Measurements from ENCODE around the gene CDH4. TPM values are rescaled to one million over a fixed set of nuclear protein-coding genes. Genes with fewer than 3 reads are reported as not detected.
"Not testable (repeated sequence)": the region's sequence is repeated elsewhere in the genome, so short reads cannot be mapped to it uniquely, and the experiment has no call there.

The CDH4 gene
- total RNA-seq, 6 donors from 2014 or later: 0.20 to 1.0 (median 0.40) TPM; not detected in 1

DNA sequence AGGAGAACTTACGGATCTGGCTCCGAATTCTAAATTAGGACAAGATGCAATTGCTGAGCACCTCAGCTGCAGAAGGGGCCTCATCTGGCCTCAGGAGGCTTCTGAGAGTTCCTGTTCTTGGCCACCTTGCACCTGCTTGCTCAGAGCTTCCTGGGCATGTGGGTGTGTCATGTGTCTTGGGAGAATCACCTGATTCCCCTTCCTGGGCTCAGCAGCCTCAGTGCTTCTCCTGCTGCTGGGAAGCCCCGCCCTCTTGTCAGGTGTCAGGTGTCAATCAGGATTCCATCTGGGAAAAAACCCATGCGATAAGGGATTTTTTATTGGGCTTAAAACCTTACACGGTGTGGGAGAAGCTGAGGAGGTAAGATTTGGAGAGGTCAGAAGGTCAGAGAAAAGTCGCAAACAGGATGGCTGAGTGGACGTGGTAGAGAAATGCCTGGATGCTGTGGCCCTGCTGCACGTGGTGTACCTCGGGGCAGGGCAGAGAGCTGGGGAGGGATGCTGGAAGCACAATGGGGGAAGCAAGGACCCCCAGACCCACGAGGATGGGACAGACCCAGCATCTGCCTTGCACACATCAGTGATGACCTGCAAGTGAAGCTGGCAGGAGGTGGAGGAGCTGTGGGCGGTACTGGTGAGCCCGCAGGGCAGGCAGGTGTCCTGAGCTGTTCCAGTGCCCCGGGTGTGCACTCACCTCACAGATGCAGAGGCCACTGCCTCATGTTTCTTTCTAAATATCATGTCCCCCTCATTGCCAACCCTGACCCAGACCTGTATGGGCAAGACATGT lies 170.8 kb downstream of the CDH4 start:
- DNase-seq: no peak

DNA sequence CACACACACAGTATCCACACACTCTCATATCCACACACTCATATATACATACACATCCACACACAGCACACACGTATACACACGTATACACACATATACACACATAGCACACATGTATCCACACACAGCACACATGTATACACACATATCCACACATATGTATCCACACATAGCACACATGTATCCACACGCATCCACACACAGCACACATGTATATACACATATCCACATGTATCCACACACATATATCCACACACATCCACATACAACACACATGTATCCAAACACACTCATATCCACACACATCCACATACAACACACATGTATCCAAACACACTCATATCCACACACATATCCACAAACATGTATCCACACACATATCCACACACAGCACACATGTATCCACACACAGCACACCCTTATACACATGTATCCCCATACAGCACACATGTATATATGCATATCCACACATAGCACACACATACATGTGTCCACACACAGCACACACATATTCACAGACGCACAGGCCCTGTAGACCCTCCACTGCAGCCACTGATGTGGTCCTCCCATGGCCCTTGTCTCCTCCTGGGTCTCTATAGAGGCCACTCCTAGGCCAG lies 172.1 kb downstream of the CDH4 start:
- TF ChIP-seq POLR2AphosphoS5 (IDR thresholded peaks at IDR 0.05) (no peak), EP300 (IDR thresholded peaks at IDR 0.05) (no peak), POLR2A (IDR thresholded peaks at IDR 0.05) (no peak)
- TF ChIP-seq, protein P1, sequence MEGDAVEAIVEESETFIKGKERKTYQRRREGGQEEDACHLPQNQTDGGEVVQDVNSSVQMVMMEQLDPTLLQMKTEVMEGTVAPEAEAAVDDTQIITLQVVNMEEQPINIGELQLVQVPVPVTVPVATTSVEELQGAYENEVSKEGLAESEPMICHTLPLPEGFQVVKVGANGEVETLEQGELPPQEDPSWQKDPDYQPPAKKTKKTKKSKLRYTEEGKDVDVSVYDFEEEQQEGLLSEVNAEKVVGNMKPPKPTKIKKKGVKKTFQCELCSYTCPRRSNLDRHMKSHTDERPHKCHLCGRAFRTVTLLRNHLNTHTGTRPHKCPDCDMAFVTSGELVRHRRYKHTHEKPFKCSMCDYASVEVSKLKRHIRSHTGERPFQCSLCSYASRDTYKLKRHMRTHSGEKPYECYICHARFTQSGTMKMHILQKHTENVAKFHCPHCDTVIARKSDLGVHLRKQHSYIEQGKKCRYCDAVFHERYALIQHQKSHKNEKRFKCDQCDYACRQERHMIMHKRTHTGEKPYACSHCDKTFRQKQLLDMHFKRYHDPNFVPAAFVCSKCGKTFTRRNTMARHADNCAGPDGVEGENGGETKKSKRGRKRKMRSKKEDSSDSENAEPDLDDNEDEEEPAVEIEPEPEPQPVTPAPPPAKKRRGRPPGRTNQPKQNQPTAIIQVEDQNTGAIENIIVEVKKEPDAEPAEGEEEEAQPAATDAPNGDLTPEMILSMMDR (IDR thresholded peaks at IDR 0.05): no peak
- no peak overlapping the region for H3K4me3 ChIP-seq
- 86 to 92% methylated on average over 4 of the region's 4 CpGs for WGBS, 2 donors
- ATAC-seq (ENCODE audit: low FRiP score in 2 of 2) (no peak), DNase-seq (no peak)
- no peaks in the 10 kb centered on the region for H3K36me3 ChIP-seq
- H3K27me3 ChIP-seq: no peaks in the 10 kb centered on the region
- H3K9me3 ChIP-seq: peaks cover 0 to 4% (median 0%) of the 10 kb centered on the region in 4 donors
- no peak overlapping the region for H3K27ac ChIP-seq
- no peaks in the 10 kb centered on the region for H3K4me1 ChIP-seq

More for the DNA sequence above, 170.8 kb downstream of the CDH4 start:
- Histone ChIP-seq H3K4me3 (no peak overlapping the region), H3K9me3 (peaks cover 0 to 4% (median 0%) of the 10 kb centered on the region in 4 donors), H3K27me3 (no peaks in the 10 kb centered on the region), H3K4me1 (no peaks in the 10 kb centered on the region), H3K27ac (no peak overlapping the region), H3K36me3 (no peaks in the 10 kb centered on the region)
- WGBS, 2 donors: 56 to 68% methylated on average over 10 to 13 of the region's 13 CpGs
- no peak for ATAC-seq (ENCODE audit: low FRiP score in 2 of 2)
- no peak for TF ChIP-seq POLR2A (IDR thresholded peaks at IDR 0.05)
- TF ChIP-seq, protein P1 (IDR thresholded peaks at IDR 0.05): no peak
- no peak for TF ChIP-seq POLR2AphosphoS5 (IDR thresholded peaks at IDR 0.05)
- TF ChIP-seq EP300 (IDR thresholded peaks at IDR 0.05): no peak

DNA sequence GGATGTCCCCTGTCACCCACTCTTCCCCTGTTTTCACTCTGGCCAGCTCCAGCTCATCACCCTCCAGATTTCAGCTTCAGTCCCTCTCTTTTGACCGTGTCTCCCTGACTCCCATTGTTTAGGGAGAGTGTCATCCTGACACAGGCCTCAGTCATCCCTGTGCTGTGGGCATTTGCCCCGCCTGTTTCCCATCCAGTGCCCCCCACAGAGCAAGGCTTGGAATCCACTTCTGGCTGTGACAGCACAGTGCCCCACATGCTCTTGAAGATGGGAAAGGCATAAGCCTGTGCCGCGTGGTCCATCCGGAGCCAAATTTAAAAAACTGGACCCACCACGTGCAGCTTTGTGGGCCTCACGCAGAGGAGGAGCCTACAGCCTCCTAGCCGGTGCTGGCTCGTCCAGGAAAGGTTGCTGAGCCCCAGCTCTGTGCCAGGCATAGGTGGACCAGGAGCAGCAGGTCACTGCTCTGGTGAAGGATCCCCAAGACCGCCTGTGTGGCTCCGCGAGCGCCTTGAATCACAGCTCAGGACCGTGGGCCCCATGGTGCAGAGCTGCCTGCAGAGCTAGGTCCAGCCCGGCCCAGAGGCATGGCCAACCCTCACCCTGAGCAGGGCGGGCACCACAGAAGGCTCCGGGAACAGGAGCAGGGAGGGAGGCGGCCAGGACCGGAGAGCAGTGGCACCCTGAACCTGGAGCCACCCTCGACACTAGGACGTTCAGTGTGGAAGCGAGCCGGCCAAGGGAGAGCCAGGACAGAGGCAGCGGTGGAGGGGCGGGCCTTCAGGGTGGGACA lies 172.8 kb downstream of the CDH4 start:
- ATAC-seq (ENCODE audit: low FRiP score in 2 of 2): peak in 1 of 2 donors; percentile 28

DNA sequence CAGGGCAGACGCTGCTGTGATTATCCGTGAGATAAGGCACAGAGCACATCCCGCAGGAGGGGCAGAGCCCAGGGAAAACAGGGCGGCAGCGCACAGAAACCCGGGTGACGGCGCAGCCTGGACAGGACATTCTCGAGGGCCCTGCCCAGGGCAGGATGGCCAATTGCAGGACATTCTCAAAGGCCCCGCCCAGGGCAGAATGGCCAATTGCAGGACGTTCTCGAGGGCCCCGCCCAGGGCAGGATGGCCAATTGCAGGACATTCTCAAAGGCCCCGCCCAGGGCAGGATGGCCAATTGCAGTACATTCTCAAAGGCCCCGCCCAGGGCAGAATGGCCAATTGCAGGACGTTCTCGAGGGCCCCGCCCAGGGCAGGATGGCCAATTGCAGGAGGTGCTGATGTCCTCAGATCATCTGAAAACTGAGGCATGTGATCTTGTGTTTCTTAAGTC lies 173.5 kb downstream of the CDH4 start:
- not testable (repeated sequence) for H3K9me3 ChIP-seq; H3K27me3 ChIP-seq; H3K4me3 ChIP-seq; H3K27ac ChIP-seq; H3K36me3 ChIP-seq; ATAC-seq (ENCODE audit: low FRiP score in 2 of 2); H3K4me1 ChIP-seq
- WGBS, 2 donors: 88 to 90% methylated on average over 16 to 17 of the region's 18 CpGs
- peak in 1 of 2 donors; percentile 67 for DNase-seq

More for the DNA sequence above, 172.8 kb downstream of the CDH4 start:
- TF ChIP-seq POLR2A (IDR thresholded peaks at IDR 0.05) (no peak), POLR2AphosphoS5 (IDR thresholded peaks at IDR 0.05) (no peak), EP300 (IDR thresholded peaks at IDR 0.05) (no peak)
- TF ChIP-seq, protein P1 (IDR thresholded peaks at IDR 0.05): no peak
- no peak for DNase-seq
- peaks cover 0 to 4% (median 0%) of the 10 kb centered on the region in 4 donors for H3K9me3 ChIP-seq
- WGBS, 2 donors: 92 to 93% methylated on average over 15 to 25 of the region's 25 CpGs
- H3K36me3 ChIP-seq: no peaks in the 10 kb centered on the region
- H3K4me1 ChIP-seq: no peaks in the 10 kb centered on the region
- H3K4me3 ChIP-seq: no peak overlapping the region
- H3K27ac ChIP-seq: no peak overlapping the region
- no peaks in the 10 kb centered on the region for H3K27me3 ChIP-seq

DNA sequence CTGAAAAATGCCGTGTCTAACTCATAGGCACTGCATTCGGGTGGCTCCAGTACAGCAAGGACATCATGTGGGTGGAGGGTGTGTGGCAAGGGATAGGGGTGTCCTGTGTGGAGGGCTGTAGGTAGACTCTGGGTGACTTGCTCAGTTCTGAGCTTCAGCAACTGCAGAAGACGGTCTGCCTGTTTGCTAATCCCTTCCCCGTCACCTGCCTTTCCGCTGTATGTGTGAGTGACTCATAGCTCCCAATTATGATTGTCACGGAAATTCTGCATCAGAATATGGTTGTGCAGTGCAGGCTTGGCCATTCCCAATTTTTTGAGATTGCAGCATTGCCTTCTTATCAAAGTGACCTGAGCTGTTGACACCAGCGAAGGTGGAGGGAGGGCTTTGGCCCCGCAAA lies 174.3 kb downstream of the CDH4 start:
- Histone ChIP-seq H3K36me3 (no peaks in the 10 kb centered on the region), H3K27ac (no peak overlapping the region), H3K9me3 (no peaks in the 10 kb centered on the region), H3K4me3 (no peak overlapping the region), H3K27me3 (no peaks in the 10 kb centered on the region), H3K4me1 (no peaks in the 10 kb centered on the region)
- DNase-seq: no peak
- no peak for ATAC-seq (ENCODE audit: low FRiP score in 2 of 2)
- no peak for TF ChIP-seq EP300 (IDR thresholded peaks at IDR 0.05)
- TF ChIP-seq POLR2AphosphoS5 (IDR thresholded peaks at IDR 0.05): no peak
- no peak for TF ChIP-seq POLR2A (IDR thresholded peaks at IDR 0.05)
- TF ChIP-seq, protein P1 (IDR thresholded peaks at IDR 0.05): no peak
- 88 to 90% methylated on average over 8 of the region's 8 CpGs for WGBS, 2 donors

Measured in upper lobe of left lung (tissue), 6 donors.